Activated naive CD4-positive, alpha-beta T cell treated with anti-CD3 and anti-CD28 coated beads, Interleukin-2, amount 50 U/mL, for 72 hours (primary cell): ENCODE results near the gene CEP95. TPM values are rescaled to one million over a fixed set of nuclear protein-coding genes. Genes with fewer than 3 reads are reported as not detected.
"Not testable (repeated sequence)": the region's sequence is repeated elsewhere in the genome, so short reads cannot be mapped to it uniquely, and the experiment has no call there.

Experiments
- ATAC-seq, 2 donors: fragments of 150-1000 bp; cut with Tn5 transposase; 2 replicates each; pipeline ENCODE4 v1.10.0; 2021; ENCODE audit warnings: mild to moderate bottlenecking in 2 of 2, moderate library complexity in 2 of 2
- DNase-seq, 2 donors: peaks; one replicate each; pipeline ENCODE4 v3.0.0; 2021 to 2022; ENCODE audit warnings: low spot score in 2 of 2
- H3K27ac Mint-ChIP-seq, 2 donors: one replicate each; pipeline ENCODE4 v1.8.0; 2022; ENCODE audit warnings: mild to moderate bottlenecking in 2 of 2, mixed read lengths in 2 of 2
- H3K36me3 Mint-ChIP-seq, 2 donors: one replicate each; pipeline ENCODE4 v1.8.0; 2022; ENCODE audit warnings: mixed read lengths in 2 of 2
- H3K9me3 Mint-ChIP-seq, 2 donors: one replicate each; pipeline ENCODE4 v1.8.0; 2022; ENCODE audit warnings: mixed read lengths in 2 of 2
- total RNA-seq, 2 donors: library from RNA; stranded (reverse); gene quantifications; one replicate each; pipeline ENCODE4 v1.2.3, GENCODE V29; 2022

CEP95 gene
- total RNA-seq, 2 donors from 2014 or later = 49.5 to 142 TPM

DNA sequence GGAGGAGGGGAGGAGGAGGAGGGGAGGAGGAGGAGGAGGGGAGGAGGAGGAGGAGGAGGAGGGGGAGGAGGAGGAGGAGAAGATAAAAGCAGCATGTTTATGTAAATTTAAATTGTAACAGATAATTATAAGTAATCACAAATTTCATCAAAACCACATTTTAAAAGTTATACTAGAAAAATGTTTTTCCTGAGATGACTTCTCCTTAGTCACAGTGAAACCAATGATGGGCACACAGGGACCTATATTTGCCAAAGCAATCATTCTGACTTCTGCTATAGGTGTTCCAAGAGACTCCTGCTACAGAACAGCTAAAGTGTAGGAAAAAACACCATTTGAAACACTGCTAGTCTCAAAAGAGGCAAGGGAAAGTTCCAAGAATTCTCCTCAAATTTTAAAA lies 66.4 kb downstream of the CEP95 start:
- Mint-ChIP-seq H3K9me3 (no peaks in the 10 kb centered on the region), H3K36me3 (peaks cover 4 to 10% of the 10 kb centered on the region in 2 donors), H3K27ac (peak overlapping the region; percentile 68 to 89)
- peak in 1 of 2 donors; percentile 13 for DNase-seq
- ATAC-seq = peak; percentile 82 to 85

GRCh38 chr17:64574646-64575045 lies 67.9 kb downstream of the CEP95 start:
- H3K36me3 Mint-ChIP-seq = peaks cover 4 to 10% of the 10 kb centered on the region in 2 donors
- H3K9me3 Mint-ChIP-seq = no peaks in the 10 kb centered on the region
- no peak overlapping the region for H3K27ac Mint-ChIP-seq
- ATAC-seq = no peak
- DNase-seq = no peak

DNA sequence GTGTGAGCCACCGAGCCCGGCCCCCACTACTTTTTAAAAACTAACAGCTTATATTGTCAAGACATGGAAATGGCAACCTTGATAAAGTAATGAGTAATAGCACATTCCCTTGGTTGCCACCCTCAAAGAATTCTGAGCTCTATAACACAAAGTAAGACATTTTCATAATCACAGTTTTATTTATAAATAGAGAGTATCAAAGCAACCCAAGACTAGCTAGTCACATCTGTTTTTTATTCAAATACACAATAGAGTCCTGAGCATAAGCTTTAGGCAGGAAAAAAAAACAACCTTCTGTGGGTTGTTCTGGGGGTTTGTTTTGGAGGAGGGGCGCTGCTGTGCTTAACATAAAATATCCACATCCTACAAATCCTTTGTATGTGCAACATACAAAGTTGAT lies 68.7 kb downstream of the CEP95 start:
- H3K9me3 Mint-ChIP-seq = no peaks in the 10 kb centered on the region
- peaks cover 4 to 10% of the 10 kb centered on the region in 2 donors for H3K36me3 Mint-ChIP-seq
- ATAC-seq (no peak), DNase-seq (no peak)
- H3K27ac Mint-ChIP-seq = no peak overlapping the region

DNA sequence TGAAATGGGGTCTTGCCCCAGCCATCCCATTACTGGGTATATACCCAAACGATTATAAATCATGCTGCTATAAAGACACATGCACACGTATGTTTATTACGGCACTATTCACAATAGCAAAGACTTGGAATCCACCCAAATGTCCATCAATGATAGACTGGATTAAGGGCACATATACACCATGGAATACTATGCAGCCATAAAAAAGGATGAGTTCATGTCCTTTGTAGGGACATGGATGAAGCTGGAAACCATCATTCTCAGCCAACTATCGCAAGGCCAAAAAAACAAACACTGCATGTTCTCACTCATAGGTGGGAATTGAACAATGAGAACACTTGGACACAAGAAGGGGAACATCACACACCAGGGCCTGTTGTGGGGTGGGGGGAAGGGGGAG lies 70.2 kb downstream of the CEP95 start:
- H3K9me3 Mint-ChIP-seq, DNase-seq, ATAC-seq: not testable (repeated sequence)
- Mint-ChIP-seq H3K27ac (peak overlapping the region in 1 of 2 donors; percentile 14), H3K36me3 (peaks cover 4 to 10% of the 10 kb centered on the region in 2 donors)

DNA sequence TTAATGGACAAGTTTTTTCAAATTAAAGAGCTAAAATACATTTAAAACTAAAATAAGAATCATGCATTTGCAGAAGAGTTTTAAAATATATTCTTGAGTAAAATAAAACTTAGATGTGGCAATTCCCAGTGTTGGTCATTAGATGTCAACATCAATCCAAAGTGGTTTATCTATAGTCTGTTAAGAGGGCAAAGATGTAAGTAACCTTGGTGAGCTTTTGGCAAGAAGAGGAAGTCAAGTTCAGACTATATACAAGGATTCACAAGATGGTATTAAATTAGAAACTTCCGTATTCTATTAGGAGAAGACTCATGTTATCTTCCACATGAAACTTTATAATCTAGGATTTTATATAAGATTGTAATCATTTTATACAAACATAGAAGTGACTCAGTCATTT lies 73.1 kb downstream of the CEP95 start:
- DNase-seq = no peak
- no peaks in the 10 kb centered on the region for H3K9me3 Mint-ChIP-seq
- peaks cover 4 to 16% of the 10 kb centered on the region in 2 donors for H3K36me3 Mint-ChIP-seq
- peak overlapping the region in 1 of 2 donors; percentile 94 for H3K27ac Mint-ChIP-seq
- ATAC-seq = no peak

DNA sequence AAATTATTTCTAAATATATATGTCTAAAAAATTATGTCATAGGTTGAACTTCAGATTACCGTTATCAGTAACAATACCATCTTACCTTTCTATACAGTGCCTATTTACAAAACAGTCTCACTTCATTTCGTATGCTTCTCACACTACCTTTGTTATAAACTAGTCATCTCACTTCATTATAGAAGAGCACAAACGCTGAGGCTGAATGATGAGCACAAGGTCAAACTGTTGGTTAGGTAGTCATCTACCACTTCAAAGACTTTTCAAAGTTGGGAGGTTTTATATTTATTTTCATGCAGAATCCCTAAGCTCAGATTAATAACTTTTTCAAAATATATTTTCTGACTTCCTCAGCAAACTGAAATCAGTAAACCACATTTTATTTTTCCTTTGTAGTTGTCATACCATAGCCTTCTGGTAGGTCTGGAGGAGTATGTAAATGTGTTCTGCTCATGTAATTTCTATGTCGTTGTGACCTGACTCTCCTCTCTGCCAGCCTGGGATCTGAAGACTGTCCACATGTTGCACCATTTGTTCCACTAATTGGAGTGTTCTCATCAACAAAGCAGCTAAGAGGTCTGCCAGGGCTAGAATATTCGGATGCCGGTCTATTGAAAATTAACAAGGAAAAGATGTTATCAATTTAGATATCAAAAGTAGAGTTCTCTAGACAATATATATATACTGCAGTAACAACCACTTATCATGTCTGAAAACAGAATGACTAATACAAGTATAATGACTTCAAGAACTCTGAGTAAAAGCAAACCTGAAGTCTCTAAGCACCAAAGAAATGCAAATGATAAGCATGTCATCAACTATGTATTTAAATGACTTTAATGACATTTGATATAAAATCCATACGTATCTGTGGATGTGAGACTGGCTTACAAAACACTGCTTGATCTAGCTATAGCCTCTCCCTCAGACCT lies 73.9 kb downstream of the CEP95 start:
- peak; percentile 88 to 96 for ATAC-seq

DNA sequence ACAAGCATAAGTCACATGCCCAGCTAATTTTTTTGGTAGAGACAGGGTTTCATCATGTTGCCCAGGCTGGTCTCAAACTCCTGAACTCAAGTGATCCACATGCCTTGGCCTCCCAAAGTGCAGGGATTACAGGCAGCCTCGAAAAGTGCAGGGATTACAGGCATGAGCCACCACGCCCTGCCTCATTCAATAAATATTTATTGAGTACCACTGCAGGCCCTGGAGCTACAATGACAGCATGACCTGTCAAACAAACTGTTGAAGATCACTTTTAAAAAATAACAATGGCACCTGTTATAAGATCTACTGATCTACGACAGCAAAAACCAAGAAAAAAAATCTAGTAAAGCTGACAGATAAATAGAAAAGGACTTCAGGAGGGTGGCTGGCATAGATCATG lies 76.3 kb downstream of the CEP95 start:
- no peaks in the 10 kb centered on the region for H3K9me3 Mint-ChIP-seq
- peaks cover 0 to 8% of the 10 kb centered on the region in 2 donors for H3K36me3 Mint-ChIP-seq
- ATAC-seq (no peak), DNase-seq (no peak)
- peak overlapping the region in 1 of 2 donors; percentile 36 for H3K27ac Mint-ChIP-seq

More for the DNA sequence above, 73.9 kb downstream of the CEP95 start:
- Mint-ChIP-seq H3K27ac (peak overlapping the region; percentile 76 to 94), H3K9me3 (no peaks in the 10 kb centered on the region), H3K36me3 (peaks cover 4 to 16% of the 10 kb centered on the region in 2 donors)
- DNase-seq = peak in 1 of 2 donors; percentile 27

DNA sequence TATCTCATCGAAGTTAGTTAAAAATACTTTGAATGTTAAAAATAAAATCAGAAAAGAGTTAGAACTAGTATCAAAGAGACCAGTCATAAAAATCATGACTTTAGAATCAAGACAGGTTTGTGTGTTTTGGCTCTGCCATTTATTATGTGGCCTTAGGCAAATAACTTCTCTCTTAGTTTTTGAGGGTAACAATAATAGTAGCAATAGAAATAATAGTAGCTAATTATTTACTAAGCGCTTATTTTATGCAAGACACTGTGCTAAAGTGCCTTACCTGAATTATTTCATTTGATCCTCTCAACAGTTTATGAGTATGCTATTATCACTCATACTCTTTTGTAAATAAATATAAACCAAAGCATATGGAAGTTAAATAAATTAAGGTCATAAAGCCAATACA lies 78.4 kb downstream of the CEP95 start:
- DNase-seq (no peak), ATAC-seq (no peak)
- H3K27ac Mint-ChIP-seq = no peak overlapping the region
- peaks cover 0 to 6% of the 10 kb centered on the region in 2 donors for H3K36me3 Mint-ChIP-seq
- no peaks in the 10 kb centered on the region for H3K9me3 Mint-ChIP-seq

Other genes starting within 250 kb of the CEP95 start
- gene TEX2, start 243.7 kb upstream of the CEP95 start, total RNA-seq = 10 to 100 TPM; 12.1 to 14.7 TPM
- gene PECAM1, start 116.1 kb upstream of the CEP95 start, total RNA-seq = 10 to 100 TPM in 1 of 2 donors, 1 to 10 TPM in 1; 6.3 to 21.5 TPM
- gene MILR1, start 57.9 kb upstream of the CEP95 start, total RNA-seq = under 1 TPM in 1 of 2 donors, not detected in 1; 0.64 TPM
- 10 to 100 TPM; 35.2 to 71.6 TPM for gene POLG2, start 9.9 kb upstream of the CEP95 start, total RNA-seq
- gene DDX5, start 688 bp upstream of the CEP95 start, total RNA-seq = 100 to 1,000 TPM; 687 to 793 TPM
- gene SMURF2, start 155.3 kb downstream of the CEP95 start, total RNA-seq = 10 to 100 TPM; 14.9 to 16.0 TPM